HG02678 (cell line): ENCODE data around the gene TACSTD2.
"Not testable (repeated sequence)": the region's sequence is repeated elsewhere in the genome, so short reads cannot be mapped to it uniquely, and the experiment has no call there.

ENCODE experiments used
- ATAC-seq: cut with Tn5 transposase; IDR thresholded peaks from one replicate; pipeline ENCODE4 v1.9.1; 2021; ENCODE audit warnings: mild to moderate bottlenecking, moderate library complexity; ENCODE audit not compliant: unreplicated experiment

The TACSTD2 gene

GRCh38 chr1:58576727-58577653, at the start of gene TACSTD2:
TSS of gene TACSTD2 (minus strand) at chr1:58577252. CDS start at chr1:58577156, 96 bp downstream.
- ATAC-seq = no peak

- no peak for ATAC-seq
Measured at GRCh38 chr1:58626293-58626692, 49.2 kb upstream of the TACSTD2 start.

GRCh38 chr1:58623259-58623658, 46.2 kb upstream of the TACSTD2 start:
- not testable (repeated sequence) for ATAC-seq

- no peak for ATAC-seq
Measured at GRCh38 chr1:58622571-58622970, 45.5 kb upstream of the TACSTD2 start.

- ATAC-seq = no peak
Measured at GRCh38 chr1:58621391-58621790, 44.3 kb upstream of the TACSTD2 start.

- no peak for ATAC-seq
Measured at GRCh38 chr1:58620926-58621325, 43.9 kb upstream of the TACSTD2 start.

GRCh38 chr1:58620259-58620658, 43.2 kb upstream of the TACSTD2 start:
- ATAC-seq = no peak

GRCh38 chr1:58619286-58620054, 42.4 kb upstream of the TACSTD2 start:
- no peak for ATAC-seq

GRCh38 chr1:58618303-58618702, 41.3 kb upstream of the TACSTD2 start:
- ATAC-seq = no peak

GRCh38 chr1:58611861-58612385, 34.9 kb upstream of the TACSTD2 start:
- ATAC-seq = no peak

GRCh38 chr1:58608945-58609344, 31.9 kb upstream of the TACSTD2 start:
- ATAC-seq = no peak

- ATAC-seq = no peak
Measured at GRCh38 chr1:58608297-58608696, 31.2 kb upstream of the TACSTD2 start.

GRCh38 chr1:58607391-58607790, 30.3 kb upstream of the TACSTD2 start:
- no peak for ATAC-seq

GRCh38 chr1:58601921-58602320, 24.9 kb upstream of the TACSTD2 start:
- not testable (repeated sequence) for ATAC-seq

GRCh38 chr1:58597996-58598395, 20.9 kb upstream of the TACSTD2 start:
- no peak for ATAC-seq

- ATAC-seq = no peak
Measured at GRCh38 chr1:58597076-58597475, 20.0 kb upstream of the TACSTD2 start.

GRCh38 chr1:58596631-58597052, 19.6 kb upstream of the TACSTD2 start:
- ATAC-seq = no peak

- no peak for ATAC-seq
Measured at GRCh38 chr1:58594546-58594945, 17.5 kb upstream of the TACSTD2 start.

- no peak for ATAC-seq
Measured at GRCh38 chr1:58592522-58593134, 15.6 kb upstream of the TACSTD2 start.

- no peak for ATAC-seq
Measured at GRCh38 chr1:58591806-58592205, 14.8 kb upstream of the TACSTD2 start.

GRCh38 chr1:58590019-58590418, 13.0 kb upstream of the TACSTD2 start:
- ATAC-seq = no peak
